SJCRH30 (cell line): Measurements from ENCODE around the gene EME2. TPM values are rescaled to one million over a fixed set of nuclear protein-coding genes. Genes with fewer than 3 reads are reported as not detected.

Experiments used
- DNase-seq, 2 experiments: peaks; one replicate each; pipeline ENCODE4 v3.0.0-alpha.2; 2015 to 2020
- H3K27ac ChIP-seq: fragments of 250-450 bp; sonication (Bioruptor Pico); 2 replicates; pipeline ENCODE4 v1.5.1; 2020; ENCODE audit warnings: mild to moderate bottlenecking, moderate library complexity
- H3K27me3 ChIP-seq: fragments of 250-450 bp; sonication (Bioruptor Pico); 2 replicates; pipeline ENCODE4 v1.5.1; 2020; ENCODE audit warnings: mild to moderate bottlenecking, moderate library complexity
- H3K36me3 ChIP-seq: fragments of 250-450 bp; sonication (Bioruptor Pico); 2 replicates; pipeline ENCODE4 v1.5.1; 2020; ENCODE audit warnings: mild to moderate bottlenecking, moderate library complexity
- H3K4me1 ChIP-seq: fragments of 250-450 bp; sonication (Bioruptor Pico); 2 replicates; pipeline ENCODE4 v1.5.1; 2020; ENCODE audit warnings: mild to moderate bottlenecking, moderate library complexity
- H3K4me3 ChIP-seq: fragments of 250-450 bp; sonication (Bioruptor Pico); 2 replicates; pipeline ENCODE4 v1.5.1; 2020; ENCODE audit warnings: mild to moderate bottlenecking, moderate library complexity
- H3K9me3 ChIP-seq: fragments of 250-450 bp; sonication (Bioruptor Pico); replicated peaks from 2 replicates; pipeline ENCODE4 v1.5.1; 2020; ENCODE audit warnings: mild to moderate bottlenecking, moderate library complexity
- total RNA-seq: library from RNA; depleted of rRNA; stranded (reverse); fragments of >200 nt; shearing (Covaris generic); gene quantifications from 2 replicates; pipeline ENCODE4 v1.2.3, GENCODE V29; 2014

The EME2 gene
- total RNA-seq, 1 experiment from 2014 or later = 5.2 TPM

DNA sequence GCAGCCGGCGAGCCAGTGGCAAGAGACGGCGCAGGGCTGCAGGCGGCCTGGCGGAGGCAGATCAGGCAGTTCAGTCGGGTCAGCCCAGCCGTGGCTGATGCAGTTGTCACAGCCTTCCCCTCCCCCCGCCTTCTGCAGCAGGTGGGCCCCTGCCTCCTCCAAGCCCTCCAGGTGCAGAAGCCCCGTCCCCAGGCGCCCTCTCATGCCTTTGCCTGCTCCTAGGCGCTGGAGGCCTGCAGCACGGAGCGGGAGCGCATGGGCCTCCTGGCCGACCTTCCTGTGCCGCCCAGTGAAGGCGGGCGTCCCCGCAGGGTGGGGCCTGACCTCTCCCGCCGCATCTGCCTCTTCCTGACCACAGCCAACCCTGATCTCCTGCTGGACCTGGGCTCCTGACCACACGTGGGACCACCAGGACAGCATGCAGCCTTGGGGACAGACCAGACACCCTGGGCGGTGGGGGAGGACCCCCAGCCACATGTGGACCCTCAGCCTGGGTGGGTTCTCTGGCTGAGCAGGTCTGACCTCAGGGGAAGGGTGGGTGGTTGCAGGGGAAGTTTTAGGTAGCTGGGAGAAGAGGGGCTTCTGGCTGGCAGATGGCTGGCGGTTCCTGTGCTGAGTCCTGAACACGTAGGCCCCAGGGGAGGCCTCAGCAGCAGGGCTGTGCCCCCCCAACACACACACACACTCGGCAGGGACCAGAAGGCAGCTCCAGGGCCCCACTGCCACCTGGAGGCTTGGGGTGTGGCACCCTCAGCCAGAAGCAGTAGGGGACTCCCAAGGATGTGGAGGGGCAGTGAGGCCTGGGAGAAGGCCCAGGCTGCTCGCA is 3.4 kb downstream of the EME2 start:
- Histone ChIP-seq H3K27ac (no peak overlapping the region), H3K4me1 (peaks cover 6% of the 10 kb centered on the region; the same call in 1 of the 2 replicates), H3K27me3 (no peaks in the 10 kb centered on the region), H3K4me3 (no peak overlapping the region), H3K9me3 (no peaks in the 10 kb centered on the region), H3K36me3 (no peaks in the 10 kb centered on the region)
- DNase-seq = no peak

DNA sequence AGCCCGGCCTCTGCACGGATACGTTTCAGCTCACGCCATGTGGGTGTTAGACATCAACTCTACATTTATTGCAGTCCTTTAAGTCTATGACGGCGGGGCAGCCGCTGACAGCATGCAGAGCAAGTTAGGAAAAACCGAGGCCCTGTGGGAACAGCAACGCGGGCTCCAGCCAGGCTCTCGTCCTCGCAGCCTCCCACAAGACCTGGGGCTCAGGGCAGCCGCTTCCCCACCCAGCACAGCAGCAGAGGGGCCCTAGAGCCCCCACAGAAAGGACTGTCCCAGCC is 4.0 kb downstream of the EME2 start:
- Histone ChIP-seq H3K36me3 (no peaks in the 10 kb centered on the region), H3K4me3 (no peak overlapping the region), H3K27me3 (no peaks in the 10 kb centered on the region), H3K9me3 (no peaks in the 10 kb centered on the region), H3K4me1 (peaks cover 6% of the 10 kb centered on the region; the same call in 1 of the 2 replicates), H3K27ac (no peak overlapping the region)
- DNase-seq = no peak

DNA sequence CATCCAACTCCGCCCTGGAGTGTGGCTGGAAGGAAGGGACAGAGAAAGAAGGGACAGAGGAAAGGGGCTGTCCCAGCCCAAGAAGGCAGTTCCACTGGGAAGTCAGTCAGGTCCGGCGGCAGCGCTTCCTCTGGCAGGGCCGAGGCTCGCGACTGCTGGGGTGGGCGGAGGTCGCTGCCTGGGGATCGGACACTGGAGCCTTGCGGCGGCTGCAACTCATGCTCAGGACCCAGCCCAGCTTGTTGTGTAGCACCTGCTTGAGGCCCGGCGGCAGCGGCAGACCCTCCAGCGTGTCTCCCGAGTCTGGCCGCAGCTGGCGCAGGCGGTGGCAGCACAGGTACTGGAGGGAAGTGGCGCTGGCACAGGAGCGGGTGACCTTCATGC is 4.4 kb downstream of the EME2 start:
- H3K36me3 ChIP-seq = no peaks in the 10 kb centered on the region
- H3K4me3 ChIP-seq = no peak overlapping the region
- H3K27me3 ChIP-seq = no peaks in the 10 kb centered on the region
- H3K27ac ChIP-seq = no peak overlapping the region
- no peaks in the 10 kb centered on the region for H3K9me3 ChIP-seq
- DNase-seq = no peak
- H3K4me1 ChIP-seq = peaks cover 6% of the 10 kb centered on the region; the same call in 1 of the 2 replicates

DNA sequence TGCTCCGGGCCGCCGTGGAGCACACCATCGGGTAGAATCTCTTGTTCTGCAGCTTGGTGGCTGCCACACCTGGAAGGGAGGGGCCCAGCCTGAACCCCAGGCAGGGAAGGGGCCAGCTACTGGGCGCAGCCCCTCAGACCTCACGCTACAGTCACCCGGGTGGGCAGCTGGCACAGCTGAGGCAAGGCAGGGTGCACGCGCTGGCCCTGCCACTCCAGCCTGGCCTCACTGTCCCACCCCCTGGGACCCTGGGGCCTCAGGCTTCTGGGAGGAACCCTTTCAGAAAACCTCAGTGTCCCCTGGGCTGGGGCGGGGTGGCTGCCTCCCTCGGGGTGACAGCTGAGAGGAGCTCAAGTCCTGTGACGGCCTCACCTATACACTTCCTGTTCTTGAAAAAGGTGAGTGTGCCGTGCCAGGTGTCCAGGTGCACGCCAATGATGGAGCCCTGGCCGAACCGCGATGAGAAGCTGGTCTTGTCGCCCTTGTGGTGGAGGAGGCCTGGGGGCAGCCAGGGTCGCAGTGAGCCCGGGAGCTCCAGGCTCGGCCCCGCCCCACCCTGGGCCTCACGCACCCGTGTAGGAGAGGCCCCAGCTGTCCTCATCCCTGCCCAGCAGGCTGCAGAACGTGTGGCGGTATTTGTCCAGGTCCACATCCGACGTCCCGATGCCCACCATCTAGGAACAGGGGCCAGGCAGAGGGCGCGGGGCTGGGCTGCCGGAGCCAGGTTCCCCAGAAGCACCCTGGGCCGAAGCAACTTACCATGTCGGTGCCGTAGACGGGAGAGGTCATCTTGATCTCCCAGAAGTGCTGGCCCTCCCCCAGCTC is 5.0 kb downstream of the EME2 start:
- DNase-seq = no peak
- H3K4me1 ChIP-seq = peaks cover 6% of the 10 kb centered on the region; the same call in 1 of the 2 replicates
- H3K27me3 ChIP-seq = no peaks in the 10 kb centered on the region
- H3K36me3 ChIP-seq = no peaks in the 10 kb centered on the region
- H3K4me3 ChIP-seq = no peak overlapping the region
- no peak overlapping the region for H3K27ac ChIP-seq
- no peaks in the 10 kb centered on the region for H3K9me3 ChIP-seq

DNA sequence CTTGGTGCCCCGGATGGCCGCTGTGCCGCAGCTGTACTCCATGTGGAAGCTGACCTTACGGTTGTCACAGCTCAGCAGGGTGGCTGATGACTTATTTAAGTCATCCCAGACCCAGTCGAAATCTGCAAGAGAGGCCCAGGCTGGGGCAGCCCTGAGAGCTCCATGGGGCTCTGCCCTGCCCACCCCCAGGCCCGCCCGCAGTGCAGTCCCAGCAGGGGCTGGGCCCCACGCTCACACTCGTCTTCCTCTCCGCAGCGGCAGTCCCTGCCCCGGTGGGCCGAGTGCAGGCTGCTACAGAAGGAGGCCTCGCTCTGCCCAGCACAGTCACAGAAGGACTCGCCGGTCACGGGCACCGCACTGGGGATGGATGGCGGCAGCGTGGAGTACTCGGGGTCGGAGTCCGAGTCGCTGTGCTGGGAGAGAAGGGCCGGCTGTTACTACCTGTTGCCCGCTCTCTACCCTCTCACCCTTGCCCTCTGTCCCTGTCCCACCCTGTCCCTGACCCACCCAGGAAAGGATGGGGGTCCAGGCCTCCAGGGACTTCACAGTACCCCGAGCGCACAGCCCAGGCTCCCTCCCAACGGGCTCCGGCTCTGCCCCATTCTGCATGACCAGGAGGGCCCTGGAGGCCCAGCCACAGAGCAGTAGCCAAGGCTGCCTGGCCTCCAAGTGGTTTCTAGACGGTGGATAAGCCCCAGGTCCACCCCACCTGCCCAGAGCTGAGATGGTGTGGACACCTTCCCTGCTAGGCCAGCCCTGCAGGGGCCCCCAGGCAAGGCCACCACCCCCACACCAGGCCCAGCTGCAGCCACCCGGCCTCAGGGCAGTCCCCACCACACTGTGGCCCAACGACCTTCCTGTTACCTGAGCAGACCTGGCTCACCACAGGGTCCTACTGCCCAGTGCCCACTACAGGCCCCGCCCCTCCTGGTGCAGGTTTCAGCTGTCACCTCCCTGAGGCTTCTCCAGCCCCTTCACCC is 5.9 kb downstream of the EME2 start:
- Histone ChIP-seq H3K9me3 (no peaks in the 10 kb centered on the region), H3K4me3 (no peak overlapping the region), H3K27ac (no peak overlapping the region), H3K27me3 (no peaks in the 10 kb centered on the region), H3K36me3 (no peaks in the 10 kb centered on the region), H3K4me1 (peaks cover 6% of the 10 kb centered on the region; the same call in 1 of the 2 replicates)
- no peak for DNase-seq

DNA sequence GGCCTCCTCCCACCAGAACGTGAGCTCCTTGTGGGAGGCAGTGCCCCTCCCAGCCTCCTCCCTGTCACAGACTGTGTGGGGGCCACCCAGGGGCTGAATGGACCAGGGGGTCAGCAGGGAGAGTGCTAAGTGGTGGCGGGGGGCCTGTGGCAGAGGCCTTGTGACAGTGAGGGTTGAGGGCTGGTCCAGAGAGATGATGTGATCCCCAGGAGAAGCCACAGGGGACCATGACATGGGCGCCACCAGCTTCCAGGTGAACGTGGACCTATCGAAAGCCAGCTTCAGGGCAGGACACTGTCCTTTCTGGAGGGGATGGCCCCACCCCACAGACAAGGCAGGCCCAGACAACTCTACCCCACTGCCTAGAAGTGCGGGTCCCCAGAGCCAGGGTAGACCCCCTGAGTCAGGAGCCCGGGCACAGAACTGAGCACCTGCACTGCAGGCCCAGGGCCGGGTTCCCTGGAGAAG is 6.7 kb downstream of the EME2 start:
- DNase-seq = no peak
- Histone ChIP-seq H3K9me3 (no peaks in the 10 kb centered on the region), H3K4me3 (no peak overlapping the region), H3K36me3 (no peaks in the 10 kb centered on the region), H3K27me3 (no peaks in the 10 kb centered on the region), H3K4me1 (peaks cover 2% of the 10 kb centered on the region; the same call in 1 of the 2 replicates), H3K27ac (no peak overlapping the region)

DNA sequence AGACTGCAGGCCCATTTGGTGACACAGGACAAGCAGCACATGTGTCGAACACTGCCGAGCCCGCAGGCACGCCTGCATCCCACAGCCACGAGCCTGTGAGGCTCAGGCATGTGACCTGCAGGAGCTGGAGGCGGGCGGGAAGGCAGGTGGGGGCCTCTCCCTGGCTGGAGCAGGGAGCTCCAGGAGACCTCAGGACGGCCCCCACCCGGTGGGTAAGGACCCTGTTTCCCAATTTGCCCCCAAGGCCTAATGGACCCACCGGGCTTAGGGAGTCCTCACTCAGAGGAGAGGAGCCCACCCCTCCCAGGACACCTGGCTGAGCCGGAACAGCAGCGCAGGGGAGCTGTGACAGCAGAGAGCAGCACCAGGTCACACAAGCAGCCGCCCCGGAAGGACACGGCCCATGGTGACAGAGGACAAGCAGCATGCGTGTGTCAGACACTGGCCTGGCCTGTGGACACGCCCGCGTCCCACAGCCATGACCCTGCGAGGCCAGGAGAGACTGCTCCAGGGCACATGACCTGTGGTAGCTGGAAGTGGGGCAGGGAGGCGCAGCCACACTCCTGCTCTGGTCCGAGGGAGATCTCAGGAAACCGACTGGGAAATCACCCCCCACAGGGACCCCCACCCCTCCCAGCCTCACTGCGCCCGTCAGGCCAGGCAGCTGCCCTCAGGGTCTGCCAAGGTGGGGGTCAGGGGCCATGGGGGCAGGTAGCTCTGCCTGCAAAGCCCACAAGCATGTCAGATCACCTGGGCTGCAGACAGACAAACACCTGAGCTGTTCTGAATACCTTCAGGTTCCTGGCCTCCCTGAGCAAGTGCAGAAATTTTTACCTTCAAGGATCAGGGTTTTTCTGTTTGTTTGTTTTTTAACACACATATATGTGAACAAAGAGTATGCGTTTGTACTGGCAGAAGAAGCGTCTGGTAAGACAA is 7.4 kb downstream of the EME2 start:
- Histone ChIP-seq H3K9me3 (no peaks in the 10 kb centered on the region), H3K36me3 (no peaks in the 10 kb centered on the region), H3K4me1 (no peaks in the 10 kb centered on the region), H3K27me3 (no peaks in the 10 kb centered on the region), H3K4me3 (no peak overlapping the region), H3K27ac (no peak overlapping the region)
- no peak for DNase-seq

DNA sequence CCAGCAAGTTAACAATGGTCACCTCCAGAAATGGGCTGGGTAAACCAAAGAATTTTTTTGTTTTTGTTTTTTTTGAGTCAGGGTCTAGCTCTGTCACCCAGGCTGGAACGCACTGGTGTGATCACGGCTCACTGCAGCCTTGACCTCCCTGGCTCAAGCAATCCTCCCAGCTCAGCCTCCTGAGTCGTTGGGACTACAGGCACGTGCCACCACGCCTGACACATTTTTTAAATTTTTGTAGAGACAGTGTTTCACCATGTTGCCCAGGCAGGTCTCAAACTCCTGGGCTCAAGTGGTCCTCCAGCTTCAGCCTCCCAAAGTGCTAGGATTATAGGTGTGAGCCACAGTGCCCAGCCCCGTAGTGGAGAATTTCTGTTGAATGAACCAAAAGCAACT is 8.1 kb downstream of the EME2 start:
- no peaks in the 10 kb centered on the region for H3K4me1 ChIP-seq
- no peaks in the 10 kb centered on the region for H3K9me3 ChIP-seq
- H3K4me3 ChIP-seq = no peak overlapping the region
- no peak overlapping the region for H3K27ac ChIP-seq
- H3K36me3 ChIP-seq = no peaks in the 10 kb centered on the region
- H3K27me3 ChIP-seq = no peaks in the 10 kb centered on the region
- DNase-seq = no peak

DNA sequence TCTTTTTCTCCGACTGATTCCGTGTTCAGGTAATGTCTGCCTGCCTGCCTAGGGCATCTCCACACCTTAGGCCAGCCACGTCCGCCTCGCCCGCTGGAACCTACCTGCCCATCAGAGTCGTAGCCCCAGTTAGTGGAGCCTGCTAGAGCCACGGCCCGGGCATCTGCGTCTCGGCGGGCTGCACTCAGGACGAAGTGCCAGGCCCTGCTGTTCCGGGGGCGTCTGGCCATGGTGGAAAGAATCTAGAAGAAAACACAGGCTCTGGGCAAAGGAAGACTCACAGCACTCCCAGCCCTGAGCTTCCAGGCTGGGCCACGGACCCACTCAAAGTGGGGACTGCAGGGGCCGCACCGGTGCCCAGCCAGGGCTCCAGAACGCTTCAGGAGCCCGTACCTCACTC is 8.6 kb downstream of the EME2 start:
- Histone ChIP-seq H3K4me3 (peak overlapping the region; percentile 89; the same call in 1 of the 2 replicates), H3K9me3 (no peaks in the 10 kb centered on the region), H3K4me1 (no peaks in the 10 kb centered on the region), H3K36me3 (no peaks in the 10 kb centered on the region; the same call in 1 of the 2 replicates), H3K27me3 (no peaks in the 10 kb centered on the region), H3K27ac (no peak overlapping the region)
- no peak for DNase-seq

DNA sequence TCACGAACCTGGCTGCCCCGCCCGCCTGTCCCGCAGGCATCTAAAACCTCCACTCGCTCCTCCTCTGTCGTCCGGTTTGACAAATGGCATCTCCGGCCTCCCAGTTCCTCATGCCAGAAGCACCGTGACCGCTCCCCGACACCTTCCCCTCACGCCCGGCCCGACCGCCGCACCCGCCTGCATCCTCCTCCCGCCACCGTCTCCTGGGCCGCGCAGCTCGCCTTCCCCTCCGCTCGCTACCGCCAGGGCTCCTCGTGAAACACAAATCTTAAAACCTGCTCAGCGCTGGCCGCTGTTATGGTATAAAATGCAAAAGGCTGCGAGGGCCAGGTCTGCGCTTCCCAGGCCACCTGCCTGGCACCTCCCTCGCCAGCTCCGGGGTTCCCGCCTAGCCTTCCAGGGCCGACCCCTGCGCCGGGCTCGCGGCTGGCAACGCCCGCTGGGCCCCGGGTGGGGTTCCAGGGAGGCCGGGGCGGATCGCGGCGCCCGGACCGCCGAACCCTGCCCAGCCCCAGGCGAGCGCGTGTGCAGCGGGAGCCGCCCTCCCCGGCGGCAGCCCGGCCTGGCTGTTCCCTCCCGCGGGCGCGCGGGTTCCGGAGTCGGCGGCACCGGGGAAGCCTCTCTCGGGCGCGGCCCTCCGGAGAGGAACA is 9.3 kb downstream of the EME2 start:
- no peak for DNase-seq
- H3K36me3 ChIP-seq = no peaks in the 10 kb centered on the region; the same call in none of the 2 replicates
- H3K27me3 ChIP-seq = no peaks in the 10 kb centered on the region
- no peaks in the 10 kb centered on the region for H3K4me1 ChIP-seq
- no peaks in the 10 kb centered on the region for H3K9me3 ChIP-seq
- no peak overlapping the region for H3K27ac ChIP-seq
- peak overlapping the region; percentile 89 for H3K4me3 ChIP-seq

DNA sequence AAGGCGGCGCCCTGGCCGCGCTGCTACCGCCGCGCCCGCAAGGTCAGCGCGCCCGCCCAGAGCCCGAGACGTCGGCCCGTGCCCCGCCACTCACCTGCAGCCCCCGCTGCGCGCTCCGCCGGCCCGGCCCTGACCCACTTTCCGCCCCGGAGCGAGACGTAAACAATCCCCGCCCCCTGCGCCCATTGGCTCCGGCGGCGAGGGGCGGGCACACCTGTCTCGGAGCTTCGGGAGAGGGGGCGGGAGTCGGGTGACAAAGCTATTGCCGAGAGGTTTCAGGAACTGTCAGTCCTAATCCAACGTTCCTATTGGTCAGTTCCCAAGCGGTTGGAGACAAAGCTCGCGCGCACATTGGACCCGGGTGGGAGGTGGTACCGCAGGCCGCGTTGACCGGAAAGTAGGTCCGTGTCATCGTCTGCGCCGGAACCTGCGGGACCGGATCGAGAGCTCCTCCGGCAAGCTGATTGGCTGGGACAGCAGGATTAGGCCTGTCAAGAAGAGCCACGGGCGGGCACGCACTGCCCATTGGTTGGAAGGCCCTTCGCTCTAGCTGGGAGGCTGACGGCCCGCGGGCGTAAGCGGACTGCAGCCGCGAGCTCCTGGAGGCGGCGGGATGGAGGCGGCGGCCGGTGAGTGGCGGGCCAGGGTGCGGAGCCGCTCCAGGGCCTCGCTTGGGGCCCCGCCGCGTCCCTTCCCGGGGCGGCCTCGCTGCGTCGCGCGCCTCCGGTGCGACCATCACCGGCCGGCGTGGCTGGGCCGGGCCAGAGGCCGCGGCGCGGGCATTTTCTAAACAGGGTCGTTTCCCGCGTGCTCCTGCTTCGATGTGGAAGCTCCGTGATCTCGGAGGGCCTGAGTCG is 10.0 kb downstream of the EME2 start, which contains the start of the genes NUBP2 and SPSB3:
TSS of gene NUBP2 (plus strand) at position 553 of the 857 bp plus-strand sequence. CDS start at position 614, 61 bp downstream.
TSS of gene SPSB3 (minus strand) at position 164 of the 857 bp plus-strand sequence. CDS start 1,088 bp downstream, outside the sequence.
- no peaks in the 10 kb centered on the region for H3K4me1 ChIP-seq
- no peaks in the 10 kb centered on the region for H3K9me3 ChIP-seq
- peak; percentile 99 for DNase-seq
- H3K36me3 ChIP-seq = no peaks in the 10 kb centered on the region; the same call in none of the 2 replicates
- peak within 1 kb of the TSS; percentile 89 for H3K4me3 ChIP-seq
- H3K27me3 ChIP-seq = no peaks in the 10 kb centered on the region
- peak within 1 kb of the TSS; percentile 29 for H3K27ac ChIP-seq
